GM21528 (cell line): ENCODE data around the gene SRP9.
"Not testable (repeated sequence)": the region's sequence is repeated elsewhere in the genome, so short reads cannot be mapped to it uniquely, and the experiment has no call there.

ENCODE experiments used
- ATAC-seq: cut with Tn5 transposase; IDR thresholded peaks from one replicate; pipeline ENCODE4 v1.9.1; 2021; ENCODE audit warnings: mild to moderate bottlenecking, moderate library complexity; ENCODE audit not compliant: unreplicated experiment, low FRiP score

The SRP9 gene

GRCh38 chr1:225772848-225773247, 4.8 kb upstream of the SRP9 start:
- ATAC-seq = no peak

GRCh38 chr1:225774281-225775147, 3.1 kb upstream of the SRP9 start:
- no peak for ATAC-seq

- ATAC-seq = no peak
These were observed 1.3 kb upstream of the SRP9 start for GRCh38 chr1:225776294-225776693.

- ATAC-seq = peak; percentile 27
These were observed 506 bp upstream of the SRP9 start for GRCh38 chr1:225777058-225777582.

- ATAC-seq = no peak
These were observed 677 bp downstream of the SRP9 start for GRCh38 chr1:225778337-225778669.

GRCh38 chr1:225779165-225779564, 1.5 kb downstream of the SRP9 start:
- not testable (repeated sequence) for ATAC-seq

GRCh38 chr1:225780134-225780533, 2.5 kb downstream of the SRP9 start:
- no peak for ATAC-seq

GRCh38 chr1:225780630-225781029, 3.0 kb downstream of the SRP9 start:
- ATAC-seq = no peak

- ATAC-seq = not testable (repeated sequence)
These were observed 11.5 kb downstream of the SRP9 start for GRCh38 chr1:225789142-225789541.

GRCh38 chr1:225794954-225795353, 17.3 kb downstream of the SRP9 start:
- no peak for ATAC-seq

GRCh38 chr1:225796097-225796496, 18.5 kb downstream of the SRP9 start:
- ATAC-seq = not testable (repeated sequence)

GRCh38 chr1:225801146-225801545, 23.5 kb downstream of the SRP9 start:
- not testable (repeated sequence) for ATAC-seq

GRCh38 chr1:225806249-225806648, 28.6 kb downstream of the SRP9 start:
- no peak for ATAC-seq

- not testable (repeated sequence) for ATAC-seq
These were observed 29.1 kb downstream of the SRP9 start for GRCh38 chr1:225806736-225807135.

GRCh38 chr1:225808136-225808535, 30.5 kb downstream of the SRP9 start:
- no peak for ATAC-seq

- peak; percentile 98 for ATAC-seq
These were observed 32.4 kb downstream of the SRP9 start, which contains the start of gene EPHX1 for GRCh38 chr1:225809842-225810578. EPHX1 (plus strand) TSS chr1:225810124; CDS start chr1:225828730, 18,606 bp downstream.

GRCh38 chr1:225810579-225811538, 33.2 kb downstream of the SRP9 start:
- not testable (repeated sequence) for ATAC-seq

GRCh38 chr1:225811622-225812487, 34.2 kb downstream of the SRP9 start:
- ATAC-seq = no peak

GRCh38 chr1:225812488-225813213, 35.0 kb downstream of the SRP9 start:
- no peak for ATAC-seq
